ENCODE data around the gene BBS5.
"Not testable (repeated sequence)": the region's sequence is repeated elsewhere in the genome, so short reads cannot be mapped to it uniquely, and the experiment has no call there.

BBS5 gene

GRCh38 chr2:169479257-169480078 lies at the start of gene BBS5:
Gene BBS5, plus strand, starts transcription at chr2:169479494. Its CDS starts 60 bp downstream, at chr2:169479554.
- peak; percentile 35 to 89 (median 78) for DNase-seq

GRCh38 chr2:169431772-169432171 lies 47.5 kb upstream of the BBS5 start:
- not testable (repeated sequence) for DNase-seq

GRCh38 chr2:169434236-169434635 lies 45.1 kb upstream of the BBS5 start:
- not testable (repeated sequence) for DNase-seq

- no peak for DNase-seq
These were observed 40.7 kb upstream of the BBS5 start for GRCh38 chr2:169438466-169439072.

DNA sequence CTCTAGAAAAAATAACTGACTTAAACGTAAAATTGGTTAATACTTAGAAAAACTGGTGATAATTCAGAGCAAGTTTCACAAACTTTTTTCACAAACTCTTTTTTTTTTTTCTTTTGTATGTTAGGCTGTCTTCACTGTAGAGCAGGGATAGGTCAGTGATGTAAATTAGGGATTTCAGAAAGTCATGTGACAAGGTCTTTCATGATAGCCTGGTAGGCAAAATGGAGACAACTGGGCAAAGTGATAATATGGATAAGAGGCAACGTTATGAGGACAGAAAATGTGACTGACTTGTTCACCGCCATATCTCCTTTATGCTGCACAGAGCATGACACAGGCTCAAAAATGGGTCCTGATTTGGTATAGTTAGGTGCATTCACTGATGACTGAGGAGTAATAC lies 39.4 kb upstream of the BBS5 start:
- DNase-seq: no peak

DNA sequence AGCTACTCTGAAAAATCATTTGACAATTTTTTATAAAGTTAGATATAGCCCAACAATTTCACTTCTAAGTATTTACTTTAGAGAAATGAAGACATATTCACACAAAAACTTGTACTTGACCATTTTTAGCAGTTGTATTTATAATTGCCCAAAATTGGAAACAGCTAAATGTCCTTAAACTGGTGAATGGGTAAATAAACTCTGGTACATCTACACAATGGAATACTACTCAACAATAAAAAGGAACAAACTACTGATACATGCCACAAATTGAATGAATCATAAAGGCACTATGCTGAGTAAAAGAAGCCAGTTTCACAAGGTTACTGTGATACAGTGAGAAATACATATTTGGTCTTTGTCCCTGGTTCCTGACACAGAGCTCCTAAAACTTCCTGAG lies 32.8 kb upstream of the BBS5 start:
- DNase-seq: no peak

DNA sequence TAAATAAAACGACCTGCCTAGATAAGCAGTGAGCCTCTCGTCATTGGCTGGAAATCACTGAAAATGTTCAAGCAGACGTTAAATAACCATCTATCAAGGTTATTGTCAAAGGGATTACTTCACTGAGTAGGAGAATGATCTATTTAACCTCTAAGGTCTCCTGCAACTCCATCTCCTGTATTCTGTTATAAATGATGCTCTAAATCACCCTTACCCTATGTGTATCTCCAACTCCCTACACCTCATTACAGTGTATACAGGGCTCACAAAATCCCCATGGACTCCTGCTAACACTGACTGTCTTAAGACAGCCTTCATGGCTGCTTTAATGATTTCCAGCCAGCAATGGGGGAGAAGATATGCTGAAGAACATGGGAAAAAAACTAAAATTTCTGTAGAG lies 31.0 kb upstream of the BBS5 start:
- no peak for DNase-seq

DNA sequence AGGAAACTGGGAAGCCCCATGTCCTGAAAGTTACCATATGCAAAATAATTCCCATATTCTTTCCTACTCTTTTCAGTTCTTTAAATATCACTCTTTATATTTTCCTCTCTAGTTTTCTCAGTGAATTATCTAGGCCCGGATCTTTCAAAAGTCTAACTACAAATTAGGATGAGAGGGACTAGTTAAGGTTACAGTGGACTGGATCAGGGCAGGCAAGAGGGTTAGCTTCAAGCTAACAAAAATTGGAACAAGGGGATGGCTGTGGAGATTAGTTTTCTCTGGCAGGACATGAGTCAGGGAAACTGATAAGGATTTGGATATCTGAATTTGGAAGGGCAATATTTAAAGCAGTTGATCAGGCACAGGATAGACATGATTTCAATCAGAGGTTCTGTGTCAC lies 30.4 kb upstream of the BBS5 start:
- DNase-seq: no peak

GRCh38 chr2:169452080-169452479 lies 27.2 kb upstream of the BBS5 start:
- DNase-seq: no peak

GRCh38 chr2:169453044-169453443 lies 26.2 kb upstream of the BBS5 start:
- not testable (repeated sequence) for DNase-seq

DNA sequence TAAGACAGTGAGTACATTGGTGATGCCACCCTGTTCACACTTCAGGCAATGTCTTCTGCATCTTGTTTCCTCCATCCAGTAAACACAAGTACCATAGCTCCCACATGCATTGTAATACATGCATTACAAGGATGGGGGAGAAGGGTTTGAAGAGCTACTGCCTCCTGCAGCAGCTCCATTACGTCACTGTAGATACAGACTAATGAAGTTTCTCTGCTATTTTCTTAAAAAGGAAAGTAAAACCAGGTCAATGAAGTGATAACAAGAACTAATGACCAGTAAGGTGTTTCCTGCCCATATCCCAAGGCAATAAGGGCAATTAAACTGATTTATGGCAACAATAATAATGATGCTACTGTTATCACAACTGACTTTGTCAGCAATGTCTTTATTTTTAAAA lies 18.2 kb upstream of the BBS5 start:
- no peak for DNase-seq

DNA sequence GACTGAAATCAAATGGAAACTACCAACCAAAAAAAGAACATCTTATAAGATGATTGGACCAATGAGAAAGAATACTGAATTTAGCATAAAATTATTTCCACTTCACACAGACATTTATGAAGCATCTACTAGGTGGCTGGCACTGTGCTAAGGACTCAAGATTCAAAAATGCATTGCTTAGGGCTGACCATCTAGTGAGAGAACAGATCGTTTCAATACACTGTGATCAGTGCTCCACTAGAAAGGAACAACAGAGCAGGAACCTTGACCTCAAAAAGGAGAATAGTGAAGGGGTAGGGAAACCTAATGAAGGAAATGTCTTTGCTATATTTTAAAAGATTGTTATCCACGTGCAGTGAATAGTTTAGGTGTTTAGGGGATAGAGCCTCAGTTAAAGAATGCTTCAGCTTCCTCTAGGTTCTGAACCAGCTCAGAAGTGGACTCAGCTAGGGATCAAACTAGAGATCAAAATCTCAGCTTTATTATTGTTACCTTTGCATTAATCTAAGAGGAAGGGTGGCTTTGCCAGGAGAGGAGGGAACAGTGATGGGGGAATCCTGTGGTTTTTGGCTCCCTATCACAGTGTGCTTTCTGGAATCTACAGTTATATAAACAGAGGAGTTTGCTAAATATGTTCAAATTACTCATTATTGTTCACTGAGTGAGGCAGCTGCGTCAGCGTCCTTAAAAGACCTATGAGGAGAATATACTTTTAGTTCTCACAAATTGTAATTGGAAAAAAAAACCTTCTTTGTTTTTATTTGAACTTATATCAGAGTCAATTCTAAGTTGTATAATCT lies 16.2 kb upstream of the BBS5 start:
- no peak for DNase-seq

DNA sequence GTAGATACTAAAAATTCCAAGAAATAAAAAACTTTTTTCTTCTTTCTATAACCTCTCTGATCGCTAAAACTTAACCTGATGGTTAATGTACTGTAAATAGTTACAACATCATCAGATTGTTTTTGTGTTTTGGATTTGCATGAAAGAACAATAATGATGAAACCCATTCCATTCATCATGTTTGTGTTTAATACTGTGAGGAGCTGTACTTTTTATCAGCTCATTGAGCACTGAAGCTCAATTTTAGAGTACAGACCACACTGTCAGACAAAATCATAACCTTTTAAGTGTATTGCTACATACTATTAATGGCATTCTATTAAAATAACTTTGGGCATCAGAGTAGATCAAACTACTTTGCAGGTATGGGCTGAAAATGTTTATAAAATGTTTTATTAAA lies 14.8 kb upstream of the BBS5 start:
- DNase-seq: no peak

- no peak for DNase-seq
These were observed 14.4 kb upstream of the BBS5 start for GRCh38 chr2:169464882-169465281.

- DNase-seq: no peak
These were observed 10.5 kb upstream of the BBS5 start for GRCh38 chr2:169468841-169469240.

DNA sequence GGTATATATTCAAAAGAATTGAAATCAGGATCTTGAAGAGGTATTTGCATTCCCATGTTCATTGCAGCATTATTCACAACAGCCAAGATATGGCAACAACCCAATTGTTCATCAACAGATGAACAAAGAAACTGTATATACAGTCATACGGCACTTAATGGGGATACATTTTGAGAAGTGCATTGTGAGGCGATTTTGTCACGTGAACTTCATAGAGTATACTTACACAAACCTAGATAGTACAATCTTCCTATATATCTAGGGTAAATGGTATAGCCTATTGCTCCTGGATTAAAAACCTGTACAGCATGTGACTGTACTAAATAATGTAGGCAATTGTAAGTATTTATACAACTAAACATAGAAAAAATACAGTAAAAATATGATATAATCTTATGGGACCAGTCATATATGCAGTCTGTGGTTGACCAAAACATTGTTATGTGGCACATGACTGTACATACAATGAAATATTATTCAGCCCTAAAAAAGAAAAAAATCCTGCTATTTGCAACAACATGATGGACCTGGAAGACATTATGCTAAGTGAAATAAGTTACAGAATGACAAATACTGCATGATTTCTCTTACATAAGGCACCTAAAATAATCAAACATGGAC lies 9.2 kb upstream of the BBS5 start:
- no peak for DNase-seq

GRCh38 chr2:169472249-169472648 lies 7.0 kb upstream of the BBS5 start:
- no peak for DNase-seq

GRCh38 chr2:169476459-169476858 lies 2.8 kb upstream of the BBS5 start:
- DNase-seq: no peak

DNA sequence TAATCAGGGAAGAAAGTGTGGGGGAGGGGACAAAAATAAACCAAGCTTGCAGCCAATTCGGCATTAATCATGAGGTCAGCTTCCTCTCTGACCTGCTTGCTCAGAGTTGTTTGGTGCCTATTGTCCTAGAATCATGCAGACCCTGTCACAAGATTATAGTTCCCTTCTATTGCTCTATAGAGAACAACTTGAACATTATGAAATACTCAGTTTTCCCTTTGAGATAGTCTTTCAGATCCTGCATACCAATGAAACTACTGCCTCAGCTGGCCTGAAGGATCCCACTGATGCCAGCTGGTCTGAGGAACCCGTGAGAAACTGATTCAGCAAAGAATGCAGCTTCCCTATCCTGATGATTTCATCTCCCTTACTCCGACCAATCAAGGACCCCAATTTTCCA lies 955 bp upstream of the BBS5 start:
- peak in 5 of 14 donors; percentile 2 to 19 (median 13) for DNase-seq

DNA sequence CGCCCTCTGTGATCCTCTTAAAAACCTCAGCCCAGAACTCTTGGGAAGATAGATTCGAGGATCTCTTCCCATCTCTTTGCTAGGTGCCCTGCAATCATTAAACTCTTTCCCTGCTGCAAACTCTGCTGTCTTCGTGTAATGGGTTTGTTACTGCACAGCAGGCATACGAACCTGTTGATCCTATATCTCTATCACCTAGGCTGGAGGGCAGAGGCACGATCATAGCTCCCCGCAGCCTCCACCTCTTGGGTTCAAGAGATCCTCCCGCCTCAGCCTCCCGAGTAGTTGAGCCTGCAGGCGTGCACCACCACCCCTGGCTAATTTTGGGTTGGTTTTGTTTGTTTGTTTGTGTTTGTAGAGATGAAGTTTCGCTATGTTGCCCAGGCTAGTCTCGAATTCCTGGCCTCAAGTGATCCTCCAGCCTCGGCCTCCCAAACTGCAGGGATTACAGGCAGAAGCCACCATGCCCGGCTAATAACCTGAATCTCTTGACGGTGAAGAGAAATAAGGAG lies 493 bp upstream of the BBS5 start:
- peak in 1 of 14 donors; percentile 54 for DNase-seq

- DNase-seq: no peak
These were observed 778 bp downstream of the BBS5 start for GRCh38 chr2:169480079-169480465.

- no peak for DNase-seq
These were observed 6.4 kb downstream of the BBS5 start for GRCh38 chr2:169485650-169486138.

Data from C1 segment of cervical spinal cord (tissue), 14 donors.